Brain microvascular endothelial cell (primary cell): ENCODE results near the gene CYP27C1.

Source experiments
- DNase-seq: peaks from one replicate; pipeline ENCODE4 v3.0.0-alpha.2; 2020
- H3K27ac ChIP-seq: fragments of 250-450 bp; sonication (Bioruptor Pico); 2 replicates; pipeline ENCODE4 v1.5.1; 2020; ENCODE audit warnings: mild to moderate bottlenecking, moderate library complexity
- H3K27me3 ChIP-seq: fragments of 250-450 bp; sonication (Bioruptor Pico); replicated peaks from 2 replicates; pipeline ENCODE4 v1.5.1; 2020; ENCODE audit warnings: mild to moderate bottlenecking
- H3K36me3 ChIP-seq: fragments of 250-450 bp; sonication (Bioruptor Pico); replicated peaks from 2 replicates; pipeline ENCODE4 v1.5.1; 2020; ENCODE audit warnings: mild to moderate bottlenecking
- H3K4me3 ChIP-seq: 2 replicates; pipeline ENCODE4 v1.5.1; 2011; ENCODE audit warnings: low read depth, mild to moderate bottlenecking, control low read depth, low read length, moderate library complexity
- in situ Hi-C: cut with HindIII; loops from 2 replicates; pipeline ENCODE4 v1.10.0; 2017; ENCODE audit warnings: low sequenced_read_pairs, low pct_ligation_motif_present
- TF ChIP-seq, protein P1 (sequence below): IDR thresholded peaks from 2 replicates; pipeline ENCODE4 v1.5.1; 2011; ENCODE audit warnings: low read depth, mild to moderate bottlenecking, moderate library complexity, low read length, control low read depth, inconsistent platforms; ENCODE audit errors: missing control alignments

Gene CYP27C1

DNA sequence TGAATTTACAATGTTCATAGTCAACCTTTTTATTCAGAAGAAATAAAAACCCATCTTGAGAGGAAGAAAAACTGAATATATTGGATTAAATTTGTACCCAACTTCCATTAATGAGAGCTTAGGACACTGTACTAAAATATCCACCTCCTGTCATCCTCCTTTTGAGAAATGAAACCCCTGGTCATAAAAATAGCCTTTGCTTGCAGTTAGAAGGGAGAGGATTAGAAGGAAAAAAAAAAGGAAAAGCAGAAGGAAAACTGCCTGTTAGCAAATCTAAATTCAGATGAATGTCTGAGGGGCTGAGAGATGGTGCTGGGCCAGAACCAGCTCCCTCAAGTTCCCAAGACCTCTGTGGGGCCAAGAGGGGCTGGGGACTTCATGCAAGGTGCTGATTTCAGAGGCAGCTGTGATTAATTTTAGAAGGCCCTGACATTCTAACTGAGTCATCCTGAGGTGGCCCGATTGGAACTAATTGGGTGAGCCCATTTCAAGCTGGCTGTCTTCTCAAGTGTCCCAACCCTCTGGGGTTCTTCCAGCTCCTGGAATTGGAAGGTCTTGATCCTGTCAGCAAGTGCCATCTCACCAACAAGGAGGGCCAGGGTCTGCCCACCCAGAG is 74.7 kb downstream of the CYP27C1 start:
- Histone ChIP-seq H3K27ac (no peak overlapping the region), H3K27me3 (no peaks in the 10 kb centered on the region), H3K36me3 (no peaks in the 10 kb centered on the region), H3K4me3 (no peak overlapping the region)
- in situ Hi-C loops = no loop called here
- no peak for DNase-seq
- TF ChIP-seq, protein P1, sequence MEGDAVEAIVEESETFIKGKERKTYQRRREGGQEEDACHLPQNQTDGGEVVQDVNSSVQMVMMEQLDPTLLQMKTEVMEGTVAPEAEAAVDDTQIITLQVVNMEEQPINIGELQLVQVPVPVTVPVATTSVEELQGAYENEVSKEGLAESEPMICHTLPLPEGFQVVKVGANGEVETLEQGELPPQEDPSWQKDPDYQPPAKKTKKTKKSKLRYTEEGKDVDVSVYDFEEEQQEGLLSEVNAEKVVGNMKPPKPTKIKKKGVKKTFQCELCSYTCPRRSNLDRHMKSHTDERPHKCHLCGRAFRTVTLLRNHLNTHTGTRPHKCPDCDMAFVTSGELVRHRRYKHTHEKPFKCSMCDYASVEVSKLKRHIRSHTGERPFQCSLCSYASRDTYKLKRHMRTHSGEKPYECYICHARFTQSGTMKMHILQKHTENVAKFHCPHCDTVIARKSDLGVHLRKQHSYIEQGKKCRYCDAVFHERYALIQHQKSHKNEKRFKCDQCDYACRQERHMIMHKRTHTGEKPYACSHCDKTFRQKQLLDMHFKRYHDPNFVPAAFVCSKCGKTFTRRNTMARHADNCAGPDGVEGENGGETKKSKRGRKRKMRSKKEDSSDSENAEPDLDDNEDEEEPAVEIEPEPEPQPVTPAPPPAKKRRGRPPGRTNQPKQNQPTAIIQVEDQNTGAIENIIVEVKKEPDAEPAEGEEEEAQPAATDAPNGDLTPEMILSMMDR = no peak

GRCh38 chr2:127143841-127144782 is 76.0 kb downstream of the CYP27C1 start:
- Histone ChIP-seq H3K36me3 (no peaks in the 10 kb centered on the region), H3K4me3 (no peak overlapping the region), H3K27me3 (no peaks in the 10 kb centered on the region), H3K27ac (peak overlapping the region; percentile 58)
- peak; percentile 59 for DNase-seq
- TF ChIP-seq, protein P1 = peak; percentile 13
- in situ Hi-C loops = no loop called here

- peak overlapping the region; percentile 58 for H3K27ac ChIP-seq
- H3K27me3 ChIP-seq = no peaks in the 10 kb centered on the region
- DNase-seq = no peak
- in situ Hi-C loops = no loop called here
- no peaks in the 10 kb centered on the region for H3K36me3 ChIP-seq
- TF ChIP-seq, protein P1 = peak; percentile 45
- no peak overlapping the region for H3K4me3 ChIP-seq
These were observed 77.2 kb downstream of the CYP27C1 start for GRCh38 chr2:127142663-127143630.

- no peaks in the 10 kb centered on the region for H3K36me3 ChIP-seq
- H3K27me3 ChIP-seq = no peaks in the 10 kb centered on the region
- TF ChIP-seq, protein P1 = no peak
- in situ Hi-C loops = no loop called here
- no peak for DNase-seq
- no peak overlapping the region for H3K4me3 ChIP-seq
- no peak overlapping the region for H3K27ac ChIP-seq
These were observed 79.6 kb downstream of the CYP27C1 start for GRCh38 chr2:127140538-127140937.

- H3K27me3 ChIP-seq = no peaks in the 10 kb centered on the region
- no peak for DNase-seq
- no peak overlapping the region for H3K27ac ChIP-seq
- H3K4me3 ChIP-seq = no peak overlapping the region
- in situ Hi-C loops = no loop called here
- TF ChIP-seq, protein P1 = no peak
- H3K36me3 ChIP-seq = no peaks in the 10 kb centered on the region
These were observed 80.3 kb downstream of the CYP27C1 start for GRCh38 chr2:127139766-127140165.
